H1 (cell line): ENCODE measurements around the gene PLA2G15. TPM values are rescaled to one million over a fixed set of nuclear protein-coding genes. Genes with fewer than 3 reads are reported as not detected.

Experiments
- polyA plus RNA-seq, 7 experiments: library from polyadenylated mRNA; depleted of rRNA in 3 of 7; stranded (reverse) in 5 of 7; unstranded in 2 of 7; fragments of >200 nt in 5 of 7; fragments of 200-250 nt in 2 of 7; gene quantifications; 1 replicate in 5 of 7; 2 replicates in 1 of 7; 4 replicates in 1 of 7; pipeline versions ENCODE4 v1.2.1 to v1.2.3, GENCODE V29; 2011 to 2013; ENCODE audit warnings: missing spikeins in 2 of 7, mixed read lengths in 2 of 7
- total RNA-seq: library from RNA; stranded (reverse); fragmentation: NEBNext Ultra II Directional; extraction: Animal tissue kit (Norgen Biotek cat#: 25700); gene quantifications from 2 replicates; pipeline ENCODE4 v1.2.1, GENCODE V29; 2021
- TF ChIP-seq, protein P1 (sequence below): IDR thresholded peaks from 2 replicates; pipeline ENCODE4 v1.6.1; 2012; ENCODE audit warnings: low read length, inconsistent platforms

PLA2G15 gene
- total and polyA plus RNA-seq, 2 of the 8 experiments (the other 6 are each of a cell fraction or from before 2014, with no cell fraction given): 11.2 to 12.0 TPM

DNA sequence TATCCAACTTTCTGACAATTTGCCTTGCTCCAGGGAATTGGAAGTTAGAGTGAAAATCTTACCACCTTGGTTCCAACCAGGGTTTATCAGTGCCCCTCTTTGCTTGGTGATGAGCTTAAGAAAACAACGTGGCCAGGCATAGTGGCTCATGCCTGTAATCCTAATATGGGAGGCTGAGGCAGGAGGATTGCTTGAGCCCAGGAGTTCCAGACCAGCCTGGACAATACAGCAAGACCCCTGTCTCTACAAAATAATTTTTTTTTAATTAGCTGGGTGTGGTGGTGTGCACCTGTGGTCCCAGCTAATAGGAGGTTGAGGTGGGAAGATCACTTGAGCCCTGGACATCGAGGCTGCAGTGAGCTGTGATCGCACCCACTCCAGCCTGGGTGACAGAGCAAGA, 40.5 kb downstream of the PLA2G15 start (continued):
- TF ChIP-seq, protein P1, sequence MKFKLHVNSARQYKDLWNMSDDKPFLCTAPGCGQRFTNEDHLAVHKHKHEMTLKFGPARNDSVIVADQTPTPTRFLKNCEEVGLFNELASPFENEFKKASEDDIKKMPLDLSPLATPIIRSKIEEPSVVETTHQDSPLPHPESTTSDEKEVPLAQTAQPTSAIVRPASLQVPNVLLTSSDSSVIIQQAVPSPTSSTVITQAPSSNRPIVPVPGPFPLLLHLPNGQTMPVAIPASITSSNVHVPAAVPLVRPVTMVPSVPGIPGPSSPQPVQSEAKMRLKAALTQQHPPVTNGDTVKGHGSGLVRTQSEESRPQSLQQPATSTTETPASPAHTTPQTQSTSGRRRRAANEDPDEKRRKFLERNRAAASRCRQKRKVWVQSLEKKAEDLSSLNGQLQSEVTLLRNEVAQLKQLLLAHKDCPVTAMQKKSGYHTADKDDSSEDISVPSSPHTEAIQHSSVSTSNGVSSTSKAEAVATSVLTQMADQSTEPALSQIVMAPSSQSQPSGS: no peak
